HFFc6 (cell line): ENCODE data around the gene NDUFS8. TPM values are rescaled to one million over a fixed set of nuclear protein-coding genes. Genes with fewer than 3 reads are reported as not detected.

ENCODE experiments used
- DNase-seq: peaks from one replicate; pipeline ENCODE4 v3.0.0-alpha.2; 2018
- H3K27ac Mint-ChIP-seq: 2 replicates; pipeline ENCODE4 v1.8.0; 2020; ENCODE audit warnings: mild to moderate bottlenecking, mixed read lengths
- H3K27me3 Mint-ChIP-seq: 2 replicates; pipeline ENCODE4 v1.8.0; 2021; ENCODE audit warnings: mild to moderate bottlenecking, moderate library complexity, mixed read lengths; ENCODE audit not compliant: insufficient read depth
- H3K36me3 Mint-ChIP-seq: 2 replicates; pipeline ENCODE4 v1.8.0; 2021; ENCODE audit warnings: low read depth, mixed read lengths
- H3K4me1 Mint-ChIP-seq: 2 replicates; pipeline ENCODE4 v1.8.0; 2020; ENCODE audit warnings: low read depth, mixed read lengths
- H3K4me3 Mint-ChIP-seq: 2 replicates; pipeline ENCODE4 v1.8.0; 2020; ENCODE audit warnings: mild to moderate bottlenecking, moderate library complexity, mixed read lengths
- H3K9me3 Mint-ChIP-seq: 2 replicates; pipeline ENCODE4 v1.8.0; 2020; ENCODE audit warnings: mild to moderate bottlenecking, mixed read lengths
- total RNA-seq, 6 experiments: library from RNA; stranded (reverse); fragmentation: NEBNext Ultra II Directional; extraction: Animal tissue kit (Norgen Biotek cat#: 25700); gene quantifications; 2 replicates in 1 of 6; 3 replicates in 5 of 6; pipeline ENCODE4 v1.2.3, GENCODE V29; 2021
- TF ChIP-seq, protein P1 (sequence below): fragments of 200-600 bp; sonication (generic); IDR thresholded peaks from 2 replicates; pipeline ENCODE4 v1.5.0; 2021; ENCODE audit warnings: antibody characterized with exemption, mild to moderate bottlenecking

NDUFS8 gene
- total RNA-seq, 6 experiments from 2014 or later: 221 to 236 (median 223) TPM

- no peaks in the 10 kb centered on the region for H3K4me1 Mint-ChIP-seq
- no peaks in the 10 kb centered on the region for H3K9me3 Mint-ChIP-seq
- H3K27ac Mint-ChIP-seq: no peak overlapping the region
- H3K27me3 Mint-ChIP-seq: 0 out of 2 replicates have a peak, but pooled peaks cover 2% of the 10 kb centered on the region
- TF ChIP-seq, protein P1, sequence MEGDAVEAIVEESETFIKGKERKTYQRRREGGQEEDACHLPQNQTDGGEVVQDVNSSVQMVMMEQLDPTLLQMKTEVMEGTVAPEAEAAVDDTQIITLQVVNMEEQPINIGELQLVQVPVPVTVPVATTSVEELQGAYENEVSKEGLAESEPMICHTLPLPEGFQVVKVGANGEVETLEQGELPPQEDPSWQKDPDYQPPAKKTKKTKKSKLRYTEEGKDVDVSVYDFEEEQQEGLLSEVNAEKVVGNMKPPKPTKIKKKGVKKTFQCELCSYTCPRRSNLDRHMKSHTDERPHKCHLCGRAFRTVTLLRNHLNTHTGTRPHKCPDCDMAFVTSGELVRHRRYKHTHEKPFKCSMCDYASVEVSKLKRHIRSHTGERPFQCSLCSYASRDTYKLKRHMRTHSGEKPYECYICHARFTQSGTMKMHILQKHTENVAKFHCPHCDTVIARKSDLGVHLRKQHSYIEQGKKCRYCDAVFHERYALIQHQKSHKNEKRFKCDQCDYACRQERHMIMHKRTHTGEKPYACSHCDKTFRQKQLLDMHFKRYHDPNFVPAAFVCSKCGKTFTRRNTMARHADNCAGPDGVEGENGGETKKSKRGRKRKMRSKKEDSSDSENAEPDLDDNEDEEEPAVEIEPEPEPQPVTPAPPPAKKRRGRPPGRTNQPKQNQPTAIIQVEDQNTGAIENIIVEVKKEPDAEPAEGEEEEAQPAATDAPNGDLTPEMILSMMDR: no peak
- DNase-seq: no peak
- no peak overlapping the region for H3K4me3 Mint-ChIP-seq
- peaks cover 3% of the 10 kb centered on the region; the same call in 1 of the 2 replicates for H3K36me3 Mint-ChIP-seq
Measured at GRCh38 chr11:68061508-68061907, 31.0 kb downstream of the NDUFS8 start.

GRCh38 chr11:68064926-68065325, 34.4 kb downstream of the NDUFS8 start:
- H3K4me3 Mint-ChIP-seq: no peak overlapping the region

DNA sequence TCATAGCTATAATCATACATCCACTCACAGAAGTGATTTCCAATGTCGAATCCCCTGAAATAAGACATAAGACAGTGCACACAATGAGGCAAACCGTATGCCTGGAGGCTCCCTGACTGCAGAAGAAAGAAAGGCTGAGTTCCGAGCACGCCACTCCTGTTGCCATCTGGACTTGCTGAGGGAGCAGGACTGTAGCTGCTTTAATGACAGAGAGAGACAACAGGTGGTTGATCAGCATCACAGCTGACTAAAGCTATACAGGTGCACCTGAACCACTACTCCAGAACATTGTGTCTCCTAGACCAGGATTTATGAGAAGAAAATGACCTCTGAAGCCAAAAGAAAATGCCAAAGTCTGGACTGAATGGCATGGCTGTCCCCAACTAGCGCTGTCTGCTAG, 35.4 kb downstream of the NDUFS8 start:
- peaks cover 12% of the 10 kb centered on the region; the same call in 1 of the 2 replicates for H3K36me3 Mint-ChIP-seq
- H3K27me3 Mint-ChIP-seq: no peaks in the 10 kb centered on the region
- no peak overlapping the region for H3K27ac Mint-ChIP-seq
- no peak overlapping the region for H3K4me3 Mint-ChIP-seq
- DNase-seq: no peak
- H3K9me3 Mint-ChIP-seq: no peaks in the 10 kb centered on the region
- no peaks in the 10 kb centered on the region for H3K4me1 Mint-ChIP-seq
- TF ChIP-seq, protein P1: no peak

More at GRCh38 chr11:68064926-68065325, 34.4 kb downstream of the NDUFS8 start:
- no peak for DNase-seq
- peaks cover 10% of the 10 kb centered on the region; the same call in 1 of the 2 replicates for H3K36me3 Mint-ChIP-seq
- H3K27ac Mint-ChIP-seq: no peak overlapping the region
- no peaks in the 10 kb centered on the region for H3K4me1 Mint-ChIP-seq
- no peaks in the 10 kb centered on the region for H3K9me3 Mint-ChIP-seq
- TF ChIP-seq, protein P1: no peak
- H3K27me3 Mint-ChIP-seq: no peaks in the 10 kb centered on the region

GRCh38 chr11:68066742-68067141, 36.3 kb downstream of the NDUFS8 start:
- peaks cover 9% of the 10 kb centered on the region; the same call in 1 of the 2 replicates for H3K36me3 Mint-ChIP-seq
- H3K4me1 Mint-ChIP-seq: no peaks in the 10 kb centered on the region
- H3K27ac Mint-ChIP-seq: no peak overlapping the region
- TF ChIP-seq, protein P1: no peak
- DNase-seq: no peak
- no peaks in the 10 kb centered on the region for H3K9me3 Mint-ChIP-seq
- H3K27me3 Mint-ChIP-seq: no peaks in the 10 kb centered on the region
- H3K4me3 Mint-ChIP-seq: no peak overlapping the region

- no peak for DNase-seq
- TF ChIP-seq, protein P1: no peak
- no peaks in the 10 kb centered on the region for H3K27me3 Mint-ChIP-seq
- H3K27ac Mint-ChIP-seq: no peak overlapping the region
- H3K9me3 Mint-ChIP-seq: no peaks in the 10 kb centered on the region
- H3K36me3 Mint-ChIP-seq: peaks cover 9% of the 10 kb centered on the region; the same call in 1 of the 2 replicates
- no peaks in the 10 kb centered on the region for H3K4me1 Mint-ChIP-seq
- H3K4me3 Mint-ChIP-seq: no peak overlapping the region
Measured at GRCh38 chr11:68067991-68068390, 37.5 kb downstream of the NDUFS8 start.
